HT1080 (cell line): ENCODE measurements around the gene TAS1R2. TPM values are rescaled to one million over a fixed set of nuclear protein-coding genes. Genes with fewer than 3 reads are reported as not detected.
"Not testable (repeated sequence)": the region's sequence is repeated elsewhere in the genome, so short reads cannot be mapped to it uniquely, and the experiment has no call there.

ENCODE experiments used
- DNase-seq: peaks from one replicate; pipeline ENCODE4 v3.0.0-alpha.2; 2015; ENCODE audit warnings: low read depth
- total RNA-seq: library from RNA; depleted of rRNA; stranded (reverse); fragments of >200 nt; shearing (Covaris generic); gene quantifications from 2 replicates; pipeline ENCODE4 v1.2.3, GENCODE V29; 2014

TAS1R2 gene
- total RNA-seq, 1 experiment from 2014 or later, result not detected

DNA sequence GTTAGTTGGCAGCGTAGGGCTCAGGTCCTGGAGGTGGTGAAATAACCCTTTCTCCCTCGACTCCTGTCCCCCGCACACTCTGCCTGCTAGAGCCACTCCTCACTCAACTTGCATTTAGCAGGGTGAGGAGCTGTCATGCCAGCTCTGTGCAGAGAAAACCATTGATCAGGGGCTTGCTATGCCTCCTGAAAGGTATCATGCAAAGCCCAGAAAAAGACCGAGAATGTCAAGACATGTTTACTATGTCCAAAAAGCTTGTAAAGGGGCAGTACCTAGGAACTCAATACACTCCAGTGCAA, 24.9 kb upstream of the TAS1R2 start:
- no peak for DNase-seq

DNA sequence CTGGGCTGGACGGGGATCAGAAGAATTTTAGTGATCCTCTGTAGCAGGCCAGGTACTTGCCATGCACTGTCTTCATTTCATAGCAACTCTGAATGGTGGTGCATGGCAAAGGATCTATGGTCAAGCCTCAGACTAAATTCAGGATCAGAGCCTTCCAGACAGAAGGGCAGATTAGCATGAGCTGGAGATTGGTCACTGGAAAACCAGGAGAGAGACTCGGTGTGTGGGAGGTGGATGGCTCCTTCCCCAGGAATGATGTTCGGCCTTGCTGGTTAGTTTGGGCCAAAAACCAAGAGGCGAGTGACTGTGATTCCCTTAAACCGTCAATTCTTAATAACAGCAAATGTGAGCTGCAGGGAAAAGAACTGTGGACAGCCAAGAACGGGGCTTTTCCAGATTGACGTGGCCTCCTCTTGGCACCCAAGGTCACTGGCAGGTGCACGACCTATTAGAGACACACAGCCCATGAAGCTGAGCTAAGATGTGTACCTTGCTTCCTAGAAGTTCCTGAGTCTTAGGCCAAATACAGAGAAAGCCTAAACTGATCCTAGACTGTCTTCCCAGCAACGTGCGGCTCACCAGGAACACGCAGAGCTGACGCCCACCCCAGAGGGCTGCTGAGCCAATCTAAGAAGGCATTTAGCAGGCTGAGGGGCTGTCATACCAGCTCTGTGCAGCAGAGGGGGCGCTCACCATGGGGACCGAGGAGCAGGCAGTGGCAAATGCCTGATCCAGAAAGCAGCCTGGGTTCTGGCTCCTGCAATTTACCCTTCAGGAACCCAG, 24.4 kb upstream of the TAS1R2 start:
- DNase-seq, result peak; percentile 52

DNA sequence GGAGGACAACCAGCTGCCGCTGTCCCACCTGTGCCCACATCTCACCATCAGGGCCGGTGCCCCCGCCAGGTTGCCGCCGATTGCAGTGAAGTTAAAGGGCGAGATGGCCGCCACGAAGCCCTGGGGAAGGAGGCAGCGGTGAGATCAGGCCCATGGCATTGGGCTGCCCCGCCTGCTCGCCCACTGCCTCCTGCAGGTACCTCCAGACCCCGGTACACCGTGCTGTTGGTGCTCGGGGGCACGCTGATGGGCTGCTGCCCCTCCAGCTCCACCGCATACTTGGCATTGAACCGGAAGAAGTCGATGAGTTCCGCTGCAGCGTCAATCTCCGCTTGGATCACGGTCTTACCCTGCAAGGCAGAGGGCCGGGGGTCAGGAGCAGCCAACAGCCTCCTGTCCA, 23.6 kb upstream of the TAS1R2 start:
- DNase-seq, result no peak

DNA sequence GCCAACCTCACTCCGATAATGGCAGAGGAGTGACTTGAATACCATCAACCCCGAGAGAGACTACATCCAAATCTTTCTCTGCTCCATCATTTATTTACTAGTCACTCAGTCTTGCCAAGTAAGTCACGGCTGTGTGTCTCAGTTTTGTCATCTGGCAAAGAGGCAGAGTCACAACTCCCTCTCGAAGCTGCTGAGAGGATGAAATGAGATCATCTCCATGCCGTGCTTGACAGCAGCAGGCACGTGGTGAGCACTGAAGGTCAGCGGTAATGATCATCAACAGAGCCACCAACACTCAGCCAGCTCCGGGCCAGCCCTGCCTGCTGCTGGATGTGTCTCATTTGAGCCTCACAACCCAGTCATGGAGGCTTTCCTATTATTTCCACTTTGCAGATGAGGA, 23.0 kb upstream of the TAS1R2 start:
- DNase-seq, result no peak

DNA sequence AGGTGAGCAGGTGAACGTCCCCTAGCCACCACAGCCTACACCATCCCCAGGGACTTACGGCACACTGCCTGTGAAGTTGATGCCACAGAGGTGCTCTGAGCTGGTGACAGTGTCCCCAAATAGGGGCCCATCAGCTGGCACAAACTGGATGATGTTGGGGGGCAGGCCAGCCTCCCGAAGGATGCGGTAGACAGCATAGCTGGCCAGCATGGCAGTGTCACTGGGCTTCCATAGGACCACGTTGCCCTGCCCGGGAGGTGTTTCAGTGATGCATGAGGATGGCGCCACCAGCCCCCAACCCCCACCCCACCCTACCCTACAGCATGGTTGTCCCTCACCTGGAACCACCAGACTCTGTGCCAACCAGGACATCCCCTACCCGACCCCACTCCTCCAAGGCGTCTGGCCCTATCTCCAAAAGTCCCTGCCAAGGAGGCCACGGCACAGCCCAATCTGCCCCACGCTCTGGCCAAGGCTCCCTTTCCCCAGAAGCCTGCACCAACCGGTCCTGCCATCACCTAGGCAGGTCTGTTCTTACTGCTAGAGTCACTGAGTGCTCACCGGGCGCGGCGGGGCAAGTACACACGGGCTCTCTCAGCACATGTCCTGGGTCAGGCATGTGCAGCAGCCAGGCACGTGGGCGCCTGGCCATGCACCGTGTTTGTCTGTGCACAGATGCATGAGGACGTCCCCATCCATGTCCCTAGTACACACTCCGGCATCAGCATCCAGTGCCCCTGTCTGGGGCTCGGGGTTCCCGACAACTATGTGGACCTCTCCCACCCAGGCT, 22.4 kb upstream of the TAS1R2 start:
- DNase-seq, result no peak

DNA sequence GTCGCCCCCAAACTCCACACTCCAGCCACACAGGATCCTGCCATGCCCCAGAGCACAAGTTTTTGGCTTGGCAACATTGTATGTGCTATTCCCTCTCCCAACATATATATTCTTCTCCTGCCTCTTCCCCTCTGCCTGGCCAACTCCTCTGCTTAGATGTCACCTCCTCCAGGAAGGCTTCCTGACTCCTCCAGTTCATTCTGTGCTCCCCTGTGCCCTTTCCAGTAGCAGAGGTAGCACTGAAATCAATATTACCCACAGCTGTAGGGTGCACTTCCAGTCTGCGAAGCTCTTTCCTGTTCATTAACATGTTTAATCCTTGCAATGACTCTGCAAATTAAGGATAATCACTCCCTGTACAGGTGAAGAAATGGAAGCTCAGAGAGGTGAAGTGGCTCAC, 21.7 kb upstream of the TAS1R2 start:
- DNase-seq, result no peak

DNA sequence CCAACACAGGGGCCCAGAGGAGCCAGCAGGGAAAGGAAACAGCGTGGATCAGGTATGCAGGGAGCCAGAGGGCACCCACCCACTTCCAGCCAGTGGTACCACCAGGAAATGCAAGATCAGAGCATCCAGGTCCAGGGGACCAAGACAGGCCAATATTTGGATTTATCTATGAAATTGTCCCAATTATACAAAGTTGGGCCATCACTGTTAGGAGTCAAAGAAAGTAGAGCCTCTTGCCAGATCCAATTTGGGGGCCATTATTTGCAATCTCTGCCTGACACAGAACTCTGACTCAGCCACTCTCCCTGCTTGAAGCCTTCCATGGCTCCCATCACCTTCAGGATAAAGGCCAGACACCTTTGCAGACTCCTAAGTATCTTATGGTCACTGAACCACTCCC, 21.1 kb upstream of the TAS1R2 start:
- DNase-seq, result no peak

DNA sequence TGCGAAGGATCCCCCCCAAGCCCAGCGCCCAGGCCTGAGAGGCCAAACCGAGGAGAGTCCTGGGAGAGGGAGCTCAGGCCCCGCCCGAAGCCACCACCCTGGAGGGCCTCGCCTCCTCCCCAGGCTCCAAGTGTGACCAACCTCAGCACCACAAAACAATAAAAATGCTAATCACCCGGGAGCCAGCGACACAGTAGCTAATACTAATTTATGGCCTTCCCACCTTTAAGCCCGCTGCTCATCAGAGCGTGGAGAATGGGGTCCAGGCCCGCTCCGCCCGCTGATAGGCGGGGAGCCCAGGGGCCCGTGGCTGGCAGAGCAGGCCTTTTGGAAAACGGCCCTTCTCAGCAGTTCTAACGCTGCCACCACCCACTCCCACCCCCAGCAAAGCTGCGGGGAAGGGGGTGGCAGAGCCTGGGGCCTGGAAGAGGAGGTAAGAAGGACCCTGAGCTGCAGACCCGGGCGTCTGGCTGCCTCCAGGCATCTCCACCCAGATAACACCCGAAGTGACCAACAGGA, 20.4 kb upstream of the TAS1R2 start:
- DNase-seq, result no peak

DNA sequence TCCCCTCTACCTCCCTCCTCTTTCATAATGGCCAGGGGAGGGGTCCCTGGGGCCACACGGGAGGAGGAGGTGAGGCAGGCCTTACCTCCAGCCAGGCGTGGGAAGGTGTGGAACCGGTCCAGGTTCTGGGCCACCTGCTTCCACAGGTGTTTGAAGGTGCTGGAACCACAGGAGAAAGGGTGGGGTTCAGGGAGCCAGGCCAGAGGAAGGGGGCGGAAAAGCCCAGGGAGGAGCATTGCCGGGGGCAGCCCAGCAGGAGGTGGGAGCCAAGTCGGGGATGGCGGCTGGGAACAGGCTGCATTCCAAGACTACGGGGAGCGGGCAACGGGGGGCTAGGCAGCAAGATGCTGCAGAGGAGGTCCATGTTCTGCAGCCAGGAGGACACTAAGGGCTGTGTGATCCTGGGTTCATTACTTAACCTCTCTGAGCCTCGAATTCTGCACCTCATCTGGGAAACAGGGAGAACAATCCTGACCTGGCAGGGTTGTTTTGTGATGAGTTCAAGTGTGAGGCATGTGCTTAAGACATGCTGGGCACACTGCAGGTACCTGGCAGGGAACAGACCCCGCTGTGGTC, 19.8 kb upstream of the TAS1R2 start:
- DNase-seq, result no peak

DNA sequence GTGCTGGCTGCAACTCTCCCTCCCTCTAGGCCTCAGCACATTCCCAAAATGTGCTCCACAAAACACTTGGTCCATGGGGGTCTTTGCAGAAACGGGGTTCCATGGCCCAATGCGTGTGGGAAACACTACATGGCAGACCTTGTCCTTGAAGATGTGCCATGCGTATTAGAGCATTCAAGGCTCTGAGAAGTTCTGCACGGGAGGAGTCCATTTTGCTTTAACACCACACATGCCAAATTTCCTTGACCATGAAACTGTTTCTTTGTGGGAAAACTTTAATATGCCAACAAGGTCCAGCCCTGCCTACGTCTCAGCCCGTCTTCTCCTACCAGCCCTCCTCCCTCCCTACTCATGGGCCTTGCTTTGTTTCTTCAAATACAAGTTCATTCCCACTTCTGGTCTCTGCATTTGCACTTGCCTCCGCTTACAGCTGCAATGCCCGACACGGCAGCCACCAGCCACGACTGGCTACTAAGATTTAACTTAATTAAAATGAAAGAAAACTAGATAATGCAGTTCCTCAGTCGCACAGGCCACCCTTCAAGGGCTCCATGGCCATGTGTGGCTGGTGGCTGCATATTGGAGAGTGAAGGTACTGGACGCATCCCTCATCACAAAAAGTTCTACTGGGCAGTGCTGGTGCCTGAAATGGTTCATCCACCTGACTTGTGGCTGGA, 19.2 kb upstream of the TAS1R2 start:
- no peak for DNase-seq

DNA sequence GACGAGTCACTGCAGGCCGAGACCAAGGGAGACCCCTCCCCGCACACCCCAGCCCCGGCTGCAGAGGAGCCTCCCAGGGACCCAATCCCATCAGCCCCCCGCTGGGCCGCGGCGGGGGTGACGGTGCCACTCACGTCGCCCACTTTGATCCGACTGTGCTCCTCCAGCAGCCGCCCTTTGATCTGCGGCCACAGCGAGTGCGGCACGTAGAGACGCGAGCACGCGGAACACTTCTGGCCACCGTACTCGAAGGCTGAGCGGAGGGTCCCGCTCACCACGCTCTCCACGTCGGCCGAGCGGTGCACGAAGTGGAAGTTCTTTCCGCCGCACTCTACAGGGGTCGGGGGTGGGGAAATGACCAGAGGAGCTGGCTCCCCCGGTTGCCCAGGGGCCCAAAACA, 17.8 kb upstream of the TAS1R2 start:
- DNase-seq, result no peak

DNA sequence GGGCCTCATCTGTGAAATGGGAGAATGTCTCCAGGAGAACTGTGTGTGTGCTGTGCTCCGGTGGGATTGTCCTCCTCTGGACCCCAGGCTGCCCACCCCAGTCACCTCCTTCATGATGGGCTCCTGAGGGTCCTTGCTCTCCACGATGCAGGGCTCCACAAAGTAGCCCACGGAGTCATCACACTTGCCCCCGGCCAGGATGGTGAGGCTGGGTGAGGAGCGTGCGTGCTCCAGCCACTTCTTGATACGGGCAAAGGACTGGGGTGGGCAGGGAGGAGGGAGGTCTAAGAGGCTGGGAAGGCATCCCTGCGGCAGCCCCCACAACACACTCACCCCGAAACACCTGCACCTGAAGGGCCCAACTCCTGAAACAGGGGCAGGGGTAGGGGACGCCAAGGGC, 16.8 kb upstream of the TAS1R2 start:
- DNase-seq, result no peak

DNA sequence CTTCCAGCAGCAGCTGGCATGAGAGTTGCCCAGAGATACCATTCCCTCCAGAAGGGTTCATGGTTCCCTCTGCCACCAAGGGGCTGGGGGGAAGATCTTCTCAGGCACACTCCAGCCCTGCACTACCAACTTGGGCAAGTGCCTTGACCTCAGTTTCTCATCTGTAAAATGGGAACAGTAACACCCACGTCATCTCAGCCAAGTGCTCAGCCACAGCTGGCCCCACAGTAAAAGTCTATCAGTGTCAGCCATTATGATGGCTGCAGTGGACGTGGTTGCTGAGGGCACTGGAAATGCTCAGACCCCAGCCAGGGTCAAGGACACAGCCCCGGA, 16.3 kb upstream of the TAS1R2 start:
- no peak for DNase-seq

DNA sequence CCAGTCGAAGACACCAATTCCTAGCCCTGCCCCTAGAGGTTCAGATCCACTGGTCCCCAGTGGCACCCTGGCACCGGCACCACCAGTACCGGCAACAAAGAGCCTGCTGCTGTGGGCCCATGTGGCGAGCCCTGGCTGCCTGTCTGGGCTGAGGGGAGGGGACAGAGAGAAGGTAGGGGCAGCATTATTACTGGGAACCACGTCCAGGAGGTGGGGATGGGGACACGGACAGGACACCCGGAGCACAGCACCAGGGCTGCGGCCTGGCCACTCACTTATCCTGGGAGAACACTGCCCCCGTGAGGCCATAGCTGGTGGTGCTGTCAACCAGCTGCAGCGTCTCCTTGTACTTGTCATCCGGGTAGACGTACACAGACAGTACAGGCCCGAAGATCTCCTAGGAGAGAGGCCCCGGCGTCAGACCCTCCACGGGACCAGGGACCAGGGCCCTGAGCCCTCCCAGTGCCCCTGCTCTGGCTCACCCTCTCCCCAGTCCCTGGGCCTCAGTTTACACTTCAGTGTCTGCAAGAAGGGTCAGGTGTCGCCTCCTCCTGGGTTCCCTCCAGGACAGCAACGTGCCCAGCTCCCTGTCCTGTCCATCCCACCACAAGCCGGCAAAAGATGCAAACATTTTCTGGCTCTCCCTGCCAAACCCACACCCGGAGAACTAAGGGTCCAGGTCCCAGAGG, 15.8 kb upstream of the TAS1R2 start:
- peak; percentile 79 for DNase-seq

DNA sequence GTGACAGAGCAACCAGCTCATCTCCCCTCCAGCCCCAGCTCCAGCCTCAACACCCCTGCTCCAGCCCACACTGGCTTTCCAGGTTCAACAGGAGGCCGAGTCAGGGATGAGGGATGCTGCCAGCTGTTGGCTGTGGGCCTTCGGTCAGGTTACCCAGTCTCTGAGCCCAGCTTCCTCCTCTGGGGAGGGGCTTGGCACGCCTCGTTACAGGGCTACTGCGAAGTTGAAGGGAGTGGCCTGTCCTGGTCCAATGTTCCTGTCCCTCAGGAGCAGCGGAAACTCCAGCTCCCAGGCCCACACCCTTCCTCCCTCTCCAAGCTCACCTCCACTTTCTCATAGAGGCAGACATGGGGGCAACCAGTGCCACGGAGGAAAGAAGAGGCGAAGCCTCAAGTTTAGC, 15.1 kb upstream of the TAS1R2 start:
- DNase-seq, result no peak

DNA sequence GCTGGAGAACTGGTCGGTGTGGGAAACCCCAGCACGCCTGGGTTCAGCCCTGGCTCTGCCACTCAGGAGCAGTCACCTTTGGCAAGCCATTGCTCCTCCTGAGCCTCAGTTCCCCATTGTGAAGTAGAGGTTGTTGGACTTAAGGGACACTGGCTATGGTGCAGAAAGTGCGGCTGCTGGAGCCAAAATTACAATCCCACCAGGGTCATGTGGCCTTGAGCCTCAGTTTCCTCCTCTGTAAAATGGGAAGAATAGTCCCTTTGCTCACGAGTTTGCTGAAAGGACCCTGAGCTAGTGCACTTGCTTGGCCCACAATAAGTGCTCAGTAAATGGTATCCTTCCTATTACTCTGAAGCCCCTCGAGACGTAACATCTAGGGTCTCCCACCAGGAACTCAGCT, 14.6 kb upstream of the TAS1R2 start:
- no peak for DNase-seq

DNA sequence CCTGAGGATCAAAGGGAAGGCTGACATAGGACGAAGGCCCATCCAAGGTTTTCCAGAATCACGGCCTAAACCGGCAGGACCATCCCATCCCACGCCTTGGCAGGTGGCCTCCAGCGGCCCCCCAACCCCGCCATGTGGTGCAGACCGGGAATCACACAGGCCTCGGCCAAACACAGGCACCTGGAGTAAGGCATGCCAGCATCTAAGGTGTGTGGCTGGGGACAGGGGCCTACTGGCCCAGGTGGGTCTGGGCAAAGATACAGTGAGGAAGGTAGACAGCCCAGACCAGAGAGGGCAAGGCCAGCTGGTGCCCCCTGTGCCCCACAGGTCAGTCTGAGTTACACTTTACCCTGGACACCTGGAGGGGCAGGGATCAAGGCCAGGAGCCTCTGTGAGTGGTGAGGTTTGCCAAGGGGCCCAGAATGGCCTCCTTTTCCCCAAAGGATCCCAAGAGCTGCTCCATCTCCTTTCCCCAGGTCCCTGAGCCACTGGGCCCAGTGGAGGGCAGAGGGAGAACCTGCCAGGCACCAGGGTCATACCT, 12.7 kb upstream of the TAS1R2 start:
- DNase-seq, result no peak

DNA sequence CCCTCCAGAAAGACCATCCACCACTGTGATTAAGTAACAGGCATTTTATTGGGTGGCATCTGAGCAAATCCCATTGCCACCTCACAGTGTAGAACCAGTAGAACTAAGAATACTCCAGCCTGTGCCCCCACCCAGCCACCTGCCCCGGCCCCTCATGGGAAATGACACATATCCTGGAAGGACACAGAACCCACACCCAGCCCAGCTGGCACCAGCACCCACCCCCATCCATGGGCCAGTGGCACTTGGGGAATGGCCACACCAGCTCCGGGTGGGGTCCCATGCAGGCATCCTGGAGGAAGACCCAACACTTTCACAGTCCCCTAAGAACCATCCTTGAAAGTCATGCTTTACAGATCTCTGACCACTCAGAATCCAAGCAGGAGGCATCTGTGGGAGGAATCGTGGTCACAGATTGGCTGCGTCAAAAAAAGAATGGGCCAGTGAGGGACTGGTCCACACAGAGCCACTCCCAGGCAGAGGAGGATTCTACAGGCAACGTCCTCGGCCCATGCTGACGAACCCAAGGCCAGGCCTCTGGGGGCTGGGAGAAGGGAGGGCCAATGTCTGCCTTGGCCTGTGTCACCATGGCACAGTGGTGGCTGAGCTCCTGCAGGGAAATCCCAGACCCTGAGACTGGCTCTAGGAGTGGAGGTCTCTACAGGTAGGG, 12.1 kb upstream of the TAS1R2 start:
- DNase-seq, result no peak

DNA sequence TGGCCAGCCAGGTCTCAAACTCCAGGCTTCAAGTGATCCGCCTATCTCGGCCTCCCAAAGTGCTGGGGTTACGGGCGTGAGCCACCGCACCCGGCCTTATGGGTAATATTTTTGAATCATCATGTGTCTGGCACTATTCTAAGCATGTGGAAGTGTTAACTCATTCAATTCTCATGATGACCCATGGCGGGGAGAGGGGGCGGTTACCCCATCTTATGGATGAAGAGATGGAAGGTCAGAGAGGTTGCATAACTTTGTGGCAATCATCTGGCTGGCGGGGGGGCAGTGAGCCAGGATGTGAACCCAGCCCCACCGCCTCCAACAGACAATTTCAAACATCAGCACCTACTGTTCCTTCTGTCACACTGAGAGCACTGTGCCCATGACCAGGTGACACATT, 11.5 kb upstream of the TAS1R2 start:
- DNase-seq, result no peak

DNA sequence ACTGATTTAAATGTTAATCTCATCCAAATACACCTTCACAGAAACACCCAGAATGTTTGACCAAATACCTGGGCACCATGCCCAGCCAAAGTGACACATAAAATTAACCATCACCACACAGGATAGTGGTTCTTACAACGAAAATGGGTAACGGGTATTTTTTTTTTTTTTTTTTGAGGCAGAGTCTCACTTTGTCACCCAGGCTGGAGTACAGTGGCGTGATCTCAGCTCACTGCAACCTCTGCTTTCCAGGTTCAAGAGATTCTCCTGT, 11.1 kb upstream of the TAS1R2 start:
- not testable (repeated sequence) for DNase-seq
